A673 (cell line): ENCODE data around the gene SLIT1.
"Not testable (repeated sequence)": the region's sequence is repeated elsewhere in the genome, so short reads cannot be mapped to it uniquely, and the experiment has no call there.

ENCODE experiments used
- EZH2 ChIP-seq: fragments of 200-600 bp; sonication (generic); IDR thresholded peaks from 2 replicates; pipeline ENCODE4 v1.6.1; 2017; ENCODE audit warnings: borderline replicate concordance, low read depth, mild to moderate bottlenecking, mixed read lengths, antibody characterized with exemption, low read length; ENCODE audit not compliant: poor library complexity, severe bottlenecking
- TF ChIP-seq, protein P1 (sequence below): fragments of 300-800, 200-600 bp; sonication (generic); conservative IDR thresholded peaks from 2 replicates; pipeline ENCODE4 v1.5.1; 2017; ENCODE audit warnings: low read depth, mild to moderate bottlenecking, antibody characterized with exemption, low read length, moderate library complexity, mixed read lengths

DNA sequence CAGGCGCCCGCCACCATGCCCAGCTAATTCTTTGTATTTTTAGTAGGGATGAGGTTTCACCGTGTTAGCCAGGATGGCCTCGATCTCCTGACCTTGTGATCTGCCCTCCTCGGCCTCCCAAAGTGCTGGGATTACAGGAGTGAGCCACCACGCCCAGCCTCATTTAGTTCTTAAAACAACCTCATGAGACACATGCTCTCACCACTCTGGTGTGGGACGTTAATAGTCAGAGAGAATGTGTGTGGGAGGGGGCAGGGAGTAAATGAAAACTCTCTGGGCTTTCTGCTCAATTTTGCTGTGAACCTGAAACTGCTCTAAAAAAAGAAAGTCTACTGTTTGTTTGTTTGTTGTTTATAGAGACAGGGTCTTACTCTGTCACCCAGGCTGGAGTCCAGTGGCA, 103.2 kb downstream of the SLIT1 start:
- TF ChIP-seq, protein P1, sequence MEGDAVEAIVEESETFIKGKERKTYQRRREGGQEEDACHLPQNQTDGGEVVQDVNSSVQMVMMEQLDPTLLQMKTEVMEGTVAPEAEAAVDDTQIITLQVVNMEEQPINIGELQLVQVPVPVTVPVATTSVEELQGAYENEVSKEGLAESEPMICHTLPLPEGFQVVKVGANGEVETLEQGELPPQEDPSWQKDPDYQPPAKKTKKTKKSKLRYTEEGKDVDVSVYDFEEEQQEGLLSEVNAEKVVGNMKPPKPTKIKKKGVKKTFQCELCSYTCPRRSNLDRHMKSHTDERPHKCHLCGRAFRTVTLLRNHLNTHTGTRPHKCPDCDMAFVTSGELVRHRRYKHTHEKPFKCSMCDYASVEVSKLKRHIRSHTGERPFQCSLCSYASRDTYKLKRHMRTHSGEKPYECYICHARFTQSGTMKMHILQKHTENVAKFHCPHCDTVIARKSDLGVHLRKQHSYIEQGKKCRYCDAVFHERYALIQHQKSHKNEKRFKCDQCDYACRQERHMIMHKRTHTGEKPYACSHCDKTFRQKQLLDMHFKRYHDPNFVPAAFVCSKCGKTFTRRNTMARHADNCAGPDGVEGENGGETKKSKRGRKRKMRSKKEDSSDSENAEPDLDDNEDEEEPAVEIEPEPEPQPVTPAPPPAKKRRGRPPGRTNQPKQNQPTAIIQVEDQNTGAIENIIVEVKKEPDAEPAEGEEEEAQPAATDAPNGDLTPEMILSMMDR, result not testable (repeated sequence)
- TF ChIP-seq EZH2, result not testable (repeated sequence)
